HepG2 (cell line): ENCODE data around the gene HEPACAM2. TPM values are rescaled to one million over a fixed set of nuclear protein-coding genes. Genes with fewer than 3 reads are reported as not detected.

Source experiments
- ATAC-seq: fragments of 200-7000 bp; cut with Tn5 transposase; 3 replicates; pipeline ENCODE4 v1.9.1; 2020; ENCODE audit warnings: mild to moderate bottlenecking, moderate library complexity
- BruUV-seq: library from RNA; stranded (reverse); fragments of 400-500 nt; replicated peaks from 2 replicates; lab custom pipeline; 2021; lab: Mats Ljungman, UMichigan
- CTCF ChIA-PET: fragments of 300-600 bp; formaldehyde crosslinking; extraction: SDS; loops from one replicate; lab custom pipeline; 2021; ENCODE audit warnings: low total read pairs, inconsistent platforms, low intra/inter-chr PET ratio; lab: Yijun Ruan, JAX
- POLR2A ChIA-PET: fragments of 350-600 bp; sonication (Branson Sonifier 250); formaldehyde crosslinking; loops from one replicate; lab custom pipeline; 2020; ENCODE audit warnings: antibody characterized with exemption, inconsistent platforms; lab: Yijun Ruan, JAX
- DNase-seq: peaks from one replicate; pipeline ENCODE4 v3.0.0-alpha.2; 2015; ENCODE audit warnings: low spot score
- FAIRE-seq: peaks from 3 replicates; lab custom pipeline; 2011; peaks lifted over from hg19 to GRCh38; lab: Jason Lieb, UNC
- H2AFZ ChIP-seq: one replicate; pipeline ENCODE4 v1.6.1; 2011; ENCODE audit warnings: low read length, inconsistent platforms
- H3K27ac ChIP-seq: fragments of 300-600 bp; 3 replicates; pipeline ENCODE4 v1.8.0; 2011; ENCODE audit warnings: mixed run types, mild to moderate bottlenecking, mixed read lengths, low read length, inconsistent platforms; ENCODE audit not compliant: insufficient read depth; ENCODE audit errors: extremely low read length
- H3K27me3 ChIP-seq, 2 experiments: fragments of 200-600 bp in 1 of 2; 2 replicates in 1 of 2; 3 replicates in 1 of 2; pipeline versions ENCODE4 v1.6.0 to v1.8.0; 2011; ENCODE audit warnings: low read length in 2 of 2, mild to moderate bottlenecking in 2 of 2, moderate library complexity in 2 of 2, inconsistent platforms in 1 of 2; ENCODE audit not compliant: insufficient read depth in 2 of 2, control insufficient read depth in 1 of 2
- H3K36me3 ChIP-seq, 2 experiments: fragments of 200-600 bp in 1 of 2; replicated peaks in 1 of 2; 2 replicates in 1 of 2; 3 replicates in 1 of 2; pipeline versions ENCODE4 v1.5.1 to v1.8.0; 2011; ENCODE audit warnings: low read length in 2 of 2, inconsistent platforms in 1 of 2; ENCODE audit not compliant: insufficient read depth in 2 of 2, control insufficient read depth in 1 of 2
- H3K4me1 ChIP-seq: 2 replicates; pipeline ENCODE4 v1.5.1; 2012; ENCODE audit warnings: low read length, inconsistent platforms; ENCODE audit not compliant: insufficient read depth
- H3K4me2 ChIP-seq: 2 replicates; pipeline ENCODE4 v1.6.0; 2011; ENCODE audit warnings: low read depth, low read length, inconsistent platforms
- H3K4me3 ChIP-seq, 3 experiments: fragments of 200-600 bp in 1 of 3; sonication (generic), shearing (Covaris generic) in 1 of 3; replicated peaks in 1 of 3; 2 replicates each; pipeline ENCODE4 v1.5.1; 2011 to 2016; ENCODE audit warnings: low read length in 3 of 3, inconsistent platforms in 2 of 3, low read depth in 2 of 3, mild to moderate bottlenecking in 2 of 3, control low read depth in 1 of 3, mixed read lengths in 1 of 3; ENCODE audit not compliant: insufficient read depth in 1 of 3
- H3K79me2 ChIP-seq: one replicate; pipeline ENCODE4 v1.6.1; 2011; ENCODE audit warnings: low read length, inconsistent platforms; ENCODE audit not compliant: insufficient read depth
- H3K9ac ChIP-seq: 2 replicates; pipeline ENCODE4 v1.6.0; 2011; ENCODE audit warnings: mild to moderate bottlenecking, low read depth, low read length, inconsistent platforms; ENCODE audit not compliant: insufficient read depth
- H3K9me3 ChIP-seq: 2 replicates; pipeline ENCODE4 v1.5.1; 2012; ENCODE audit warnings: mild to moderate bottlenecking, low read length
- H4K20me1 ChIP-seq: 2 replicates; pipeline ENCODE4 v1.6.0; 2011; ENCODE audit warnings: inconsistent platforms, mild to moderate bottlenecking, low read length, moderate library complexity; ENCODE audit not compliant: insufficient read depth
- ARHGAP35 ChIP-seq: sonication (generic); formaldehyde crosslinking; IDR thresholded peaks from 2 replicates; pipeline ENCODE4 v1.9.0; 2022; ENCODE audit warnings: mild to moderate bottlenecking, inconsistent platforms, moderate library complexity, missing genetic modification reagents, borderline replicate concordance
- CENPT ChIP-seq: sonication (generic); formaldehyde crosslinking; IDR thresholded peaks from 2 replicates; pipeline ENCODE4 v1.8.0; 2022; ENCODE audit warnings: low read depth, mild to moderate bottlenecking, moderate library complexity, missing genetic modification reagents
- CREB1 ChIP-seq, 2 experiments: fragments of 450-650 bp in 1 of 2; IDR thresholded peaks; 2 replicates each; pipeline ENCODE4 v1.6.1; 2016 to 2017; ENCODE audit warnings: control low read depth in 1 of 2, mild to moderate bottlenecking in 1 of 2, missing compliant biosample characterization in 1 of 2, missing genetic modification characterization in 1 of 2
- ETV6 ChIP-seq: sonication (generic); formaldehyde crosslinking; conservative IDR thresholded peaks from 2 replicates; pipeline ENCODE4 v1.4.0; 2020; ENCODE audit warnings: missing genetic modification reagents
- FIP1L1 ChIP-seq: fragments of 200-400 bp; formaldehyde crosslinking; IDR thresholded peaks from 2 replicates; pipeline ENCODE4 v1.6.1; 2018; ENCODE audit warnings: low read depth, mild to moderate bottlenecking, low read length, moderate library complexity, borderline replicate concordance; ENCODE audit not compliant: insufficient read depth
- HNF1A ChIP-seq, 2 experiments: sonication (generic) in 1 of 2; formaldehyde crosslinking in 1 of 2; IDR thresholded peaks; 2 replicates each; pipeline versions ENCODE4 v1.4.0 to v1.6.1; 2016 to 2020; ENCODE audit warnings: borderline replicate concordance in 1 of 2, low read depth in 1 of 2, mild to moderate bottlenecking in 1 of 2, missing genetic modification reagents in 1 of 2
- MTERF4 ChIP-seq: sonication (generic); formaldehyde crosslinking; IDR thresholded peaks from 2 replicates; pipeline ENCODE4 v1.8.0; 2023; ENCODE audit warnings: mild to moderate bottlenecking, missing genetic modification reagents
- NFE2L2 ChIP-seq: fragments of 150-350 bp; IDR thresholded peaks from 2 replicates; pipeline ENCODE4 v1.6.1; 2014; ENCODE audit warnings: low read length
- NR2C2 ChIP-seq: sonication (generic); formaldehyde crosslinking; IDR thresholded peaks from 2 replicates; pipeline ENCODE4 v1.4.0; 2020; ENCODE audit warnings: missing genetic modification reagents, mild to moderate bottlenecking, moderate library complexity, borderline replicate concordance
- NR2F2 ChIP-seq: IDR thresholded peaks from 2 replicates; pipeline ENCODE4 v1.6.1; 2012; ENCODE audit warnings: low read depth, inconsistent platforms, borderline replicate concordance
- PATZ1 ChIP-seq: sonication (generic); formaldehyde crosslinking; IDR thresholded peaks from 2 replicates; pipeline ENCODE4 v1.4.0; 2020; ENCODE audit warnings: missing genetic modification reagents
- RCOR2 ChIP-seq: IDR thresholded peaks from 2 replicates; pipeline ENCODE4 v1.6.1; 2016; ENCODE audit warnings: missing biosample characterization, missing genetic modification reagents
- RFX1 ChIP-seq: fragments of 450-650 bp; IDR thresholded peaks from 2 replicates; pipeline ENCODE4 v1.6.1; 2017
- ZNF614 ChIP-seq: IDR thresholded peaks from 2 replicates; pipeline ENCODE4 v1.6.1; 2018; ENCODE audit warnings: missing biosample characterization, missing genetic modification reagents, inconsistent platforms, borderline replicate concordance
- WGBS: methylation state at CpG from one replicate; pipeline ENCODE4 v1.1.6; 2017; ENCODE audit warnings: low lambda C conversion rate; 5-methylcytosine and 5-hydroxymethylcytosine counted together
- in situ Hi-C: cut with HindIII; loops from 2 replicates; pipeline ENCODE4 v1.10.0; 2017; ENCODE audit warnings: low pct_unique_long_range_greater_than_20kb; ENCODE audit not compliant: extremely low pct_ligation_motif_present
- intact Hi-C: fragments of 100-400 bp; cut with micrococcal nuclease; formaldehyde crosslinking; loops from one replicate; pipeline ENCODE4 v1.10.0; 2022; ENCODE audit not compliant: unreplicated experiment
- polyA plus RNA-seq, 8 experiments: library from polyadenylated mRNA; depleted of rRNA in 3 of 8; stranded (reverse) in 7 of 8; unstranded in 1 of 8; fragments of >200 nt; fragmentation: Illumina TruSeq in 4 of 8; extraction: Trizol in 4 of 8; gene quantifications; 2 replicates each; pipeline versions ENCODE4 v1.2.1 to v1.2.3, GENCODE V29; 2011 to 2016; ENCODE audit warnings: low read depth in 4 of 8, missing spikeins in 1 of 8, mixed read lengths in 1 of 8; ENCODE audit not compliant: insufficient read depth in 1 of 8
- total RNA-seq, 5 experiments: library from RNA; depleted of rRNA; stranded (reverse); fragments of >200 nt; fragmentation: Illumina TruSeq; extraction: Trizol; gene quantifications; 2 replicates each; pipeline ENCODE4 v1.2.3, GENCODE V29; 2016; ENCODE audit warnings: low read depth in 1 of 5

The HEPACAM2 gene
- total and polyA plus RNA-seq, 2 of the 13 experiments (the other 11 are each of a cell fraction or from before 2014, with no cell fraction given), result not detected

GRCh38 chr7:93231799-93232672 lies 5.8 kb upstream of the HEPACAM2 start, which contains the start of gene VPS50:
Gene VPS50 (plus strand): TSS chr7:93232366. CDS start chr7:93232468, 102 bp downstream.
- in situ Hi-C loops (no loop called here), intact Hi-C loops (no loop called here)
- H3K27me3 ChIP-seq, result no peaks in the 10 kb centered on the region; a peak in 1 of 5 replicates
- peak within 1 kb of the TSS; percentile 78 for H3K9ac ChIP-seq
- FAIRE-seq (peak; percentile 83), DNase-seq (peak; percentile 95), ATAC-seq (peak; percentile 99)
- no peaks in the 10 kb centered on the region for H3K36me3 ChIP-seq
- H3K79me2 ChIP-seq, result peaks cover 19% of the 10 kb centered on the region
- H3K4me1 ChIP-seq, result peaks cover 15% of the 10 kb centered on the region
- H3K27ac ChIP-seq, result peak within 1 kb of the TSS; percentile 68
- no peaks in the 10 kb centered on the region for H3K9me3 ChIP-seq
- BruUV-seq, result no TSS peak
- POLR2A ChIA-PET, result interaction anchor here (1.0 to 1.1 kb wide), 3 partner anchors 13 to 703 kb away, joined by 3 to 6 read pairs (median 3); partner anchors contain the start of genes PEX1, RBM48 and SAMD9
- peak within 1 kb of the TSS; percentile 70 to 100 (median 80) for H3K4me3 ChIP-seq
- peak within 1 kb of the TSS; percentile 98 for H3K4me2 ChIP-seq
- H2AFZ ChIP-seq, result peak within 1 kb of the TSS; percentile 94
- CTCF ChIA-PET, result no interaction called here
- H4K20me1 ChIP-seq, result no peaks in the 10 kb centered on the region; the same call in 1 of the 2 replicates
- WGBS, result 1% methylated on average over 24 of the region's 40 CpGs
- TF ChIP-seq RCOR2 (CRISPR knock-in tag) (no peak), NFE2L2 (no peak), HNF1A (IDR thresholded peaks at IDR 0.05; ENCODE audit: low read depth) (0 out of 2 replicates have a peak, but pooled peaks have one; percentile 54), HNF1A (CRISPR knock-in tag; IDR thresholded peaks at IDR 0.05; ENCODE audit: borderline replicate concordance) (0 out of 2 replicates have a peak, but pooled peaks have one; percentile 65), ETV6 (CRISPR knock-in tag) (no peak), NR2C2 (CRISPR knock-in tag) (peak; percentile 97), PATZ1 (CRISPR knock-in tag) (no peak; the same call in 1 of the 2 replicates), CENPT (no peak), FIP1L1 (no peak), NR2F2 (peak; percentile 30; the same call in 1 of the 2 replicates), MTERF4 (CRISPR knock-in tag) (peak; percentile 85; the same call in 1 of the 2 replicates), ZNF614 (CRISPR knock-in tag) (peak; percentile 43; the same call in 1 of the 2 replicates), ARHGAP35 (CRISPR knock-in tag) (0 out of 2 replicates have a peak, but pooled peaks have one; percentile 28), RFX1 (no peak), CREB1 (IDR thresholded peaks at IDR 0.05) (0 out of 2 replicates have a peak, but pooled peaks have one; percentile 36), CREB1 (CRISPR knock-in tag; IDR thresholded peaks at IDR 0.05) (peak; percentile 88)
